Endothelial cell of umbilical vein (primary cell): ENCODE data around the gene CCR7. TPM values are rescaled to one million over a fixed set of nuclear protein-coding genes. Genes with fewer than 3 reads are reported as not detected.

Source experiments
- BruUV-seq: library from RNA; stranded (reverse); fragments of 400-500 nt; replicated peaks from 2 replicates; lab custom pipeline; 2021; lab: Mats Ljungman, UMichigan
- CTCF ChIA-PET: fragments of 300-600, 350-600 bp; sonication (Branson Sonifier 250); formaldehyde crosslinking; loops from one replicate; lab custom pipeline; 2021; ENCODE audit warnings: antibody characterized with exemption, inconsistent platforms; lab: Charles Lee
- POLR2A ChIA-PET: fragments of 300-600, 350-600 bp; sonication (Branson Sonifier 250); formaldehyde crosslinking; loops from one replicate; lab custom pipeline; 2021; ENCODE audit warnings: antibody characterized with exemption, inconsistent platforms; lab: Charles Lee
- DNase-seq: peaks from one replicate; pipeline ENCODE4 v3.0.0-alpha.2; 2011; ENCODE audit warnings: low read depth, low spot score
- FAIRE-seq: peaks from 2 replicates; lab custom pipeline; 2011; peaks lifted over from hg19 to GRCh38; lab: Jason Lieb, UNC
- H2AFZ ChIP-seq: 2 replicates; pipeline ENCODE4 v1.6.0; 2012; ENCODE audit warnings: low read depth, low read length, control low read depth, inconsistent platforms
- H3K27ac ChIP-seq: 2 replicates; pipeline ENCODE4 v1.5.1; 2011; ENCODE audit warnings: low read depth, mild to moderate bottlenecking, control low read depth, low read length, moderate library complexity; ENCODE audit not compliant: insufficient read depth
- H3K27me3 ChIP-seq, 2 experiments: 2 replicates each; pipeline versions ENCODE4 v1.6.0 to v1.6.1; 2011; ENCODE audit warnings: low read length in 2 of 2, mixed read lengths in 1 of 2; ENCODE audit not compliant: control insufficient read depth in 2 of 2, insufficient read depth in 2 of 2
- H3K36me3 ChIP-seq, 2 experiments: 2 replicates in 1 of 2; 3 replicates in 1 of 2; pipeline ENCODE4 v1.5.1; 2011; ENCODE audit warnings: low read length in 2 of 2, mild to moderate bottlenecking in 1 of 2, moderate library complexity in 1 of 2; ENCODE audit not compliant: control insufficient read depth in 2 of 2, insufficient read depth in 2 of 2; ENCODE audit errors: extremely low read depth in 1 of 2
- H3K4me1 ChIP-seq: 3 replicates; pipeline ENCODE4 v1.5.1; 2011; ENCODE audit warnings: mild to moderate bottlenecking, low read length; ENCODE audit not compliant: control insufficient read depth, insufficient read depth; ENCODE audit errors: extremely low read depth
- H3K4me2 ChIP-seq: 2 replicates; pipeline ENCODE4 v1.6.1; 2011; ENCODE audit warnings: low read length, control low read depth, mixed read lengths; ENCODE audit not compliant: insufficient read depth
- H3K4me3 ChIP-seq, 3 experiments: fragments of 200-600 bp in 1 of 3; sonication (generic), shearing (Covaris generic) in 1 of 3; replicated peaks in 1 of 3; 2 replicates each; pipeline ENCODE4 v1.5.1; 2011 to 2016; ENCODE audit warnings: control low read depth in 3 of 3, low read length in 3 of 3, mild to moderate bottlenecking in 2 of 3, inconsistent platforms in 1 of 3, low read depth in 1 of 3, moderate library complexity in 1 of 3; ENCODE audit not compliant: insufficient read depth in 1 of 3
- H3K79me2 ChIP-seq: 2 replicates; pipeline ENCODE4 v1.6.0; 2012; ENCODE audit warnings: low read length, inconsistent platforms; ENCODE audit not compliant: control insufficient read depth, insufficient read depth
- H3K9ac ChIP-seq: replicated peaks from 2 replicates; pipeline ENCODE3; 2011; ENCODE audit warnings: low read length, control low read depth; ENCODE audit not compliant: insufficient read depth; ENCODE audit errors: extremely low read depth
- H3K9me1 ChIP-seq: replicated peaks from 3 replicates; pipeline ENCODE4 v1.6.0; 2011; ENCODE audit warnings: mild to moderate bottlenecking, low read length; ENCODE audit not compliant: control insufficient read depth, insufficient read depth; ENCODE audit errors: extremely low read depth
- H3K9me3 ChIP-seq: replicated peaks from 2 replicates; pipeline ENCODE4 v1.5.1; 2012; ENCODE audit warnings: low read length, inconsistent platforms; ENCODE audit not compliant: control insufficient read depth, insufficient read depth
- H4K20me1 ChIP-seq: replicated peaks from 2 replicates; pipeline ENCODE3; 2011; ENCODE audit warnings: mild to moderate bottlenecking, low read length; ENCODE audit not compliant: control insufficient read depth, insufficient read depth; ENCODE audit errors: extremely low read depth
- EZH2 ChIP-seq: IDR thresholded peaks from 2 replicates; pipeline ENCODE4 v1.6.1; 2012; ENCODE audit warnings: borderline replicate concordance, low read depth, mild to moderate bottlenecking, moderate library complexity, low read length, inconsistent platforms; ENCODE audit not compliant: severe bottlenecking
- FOS ChIP-seq: IDR thresholded peaks from 2 replicates; pipeline ENCODE4 v1.6.1; 2011; ENCODE audit warnings: mild to moderate bottlenecking, low read length, moderate library complexity, borderline replicate concordance; ENCODE audit not compliant: insufficient read depth
- POLR2A ChIP-seq: IDR thresholded peaks from 2 replicates; pipeline ENCODE4 v1.6.1; 2012; ENCODE audit warnings: low read depth, mild to moderate bottlenecking, control low read depth, low read length
- POLR2AphosphoS5 ChIP-seq: IDR thresholded peaks from 2 replicates; pipeline ENCODE4 v1.6.1; 2012; ENCODE audit warnings: low read depth, mild to moderate bottlenecking, control low read depth, low read length, moderate library complexity; ENCODE audit not compliant: insufficient read depth
- dilution Hi-C: fragments of 300-500 bp; cut with MboI; formaldehyde crosslinking; loops from one replicate; pipeline ENCODE4 v1.15.0; 2019; ENCODE audit warnings: low sequenced_read_pairs; ENCODE audit not compliant: extremely low pct_ligation_motif_present
- intact Hi-C: fragments of 100-400 bp; cut with micrococcal nuclease; formaldehyde crosslinking; loops from one replicate; pipeline ENCODE4 v1.10.0; 2022
- polyA plus RNA-seq, 4 experiments: library from polyadenylated mRNA; depleted of rRNA in 3 of 4; stranded (reverse) in 3 of 4; unstranded in 1 of 4; fragments of >200 nt; gene quantifications; 2 replicates each; pipeline versions ENCODE4 v1.2.1 to v1.2.3, GENCODE V29; 2011 to 2012; ENCODE audit warnings: missing spikeins in 1 of 4
- total RNA-seq: library from RNA; stranded (reverse); gene quantifications from 2 replicates; pipeline ENCODE4 v1.2.3, GENCODE V29; 2021
- TF ChIP-seq, protein P1 (sequence below), 2 donors: IDR thresholded peaks; 1 replicate in 1 of 2; 2 replicates in 1 of 2; pipeline ENCODE4 v1.5.1; 2011; ENCODE audit warnings: low read length in 2 of 2, mild to moderate bottlenecking in 2 of 2, moderate library complexity in 2 of 2, control low read depth in 1 of 2, inconsistent platforms in 1 of 2, low read depth in 1 of 2; ENCODE audit not compliant: insufficient read depth in 1 of 2; ENCODE audit errors: extremely low read depth in 1 of 2
- TF ChIP-seq, protein P2 (sequence below): IDR thresholded peaks from 2 replicates; pipeline ENCODE4 v1.6.1; 2011; ENCODE audit not compliant: insufficient read depth, insufficient read length

The CCR7 gene
- total and polyA plus RNA-seq, 2 donors (not counting 3 experiments of a cell fraction or from before 2014, with no cell fraction given), result 0.18 TPM; not detected in 1

DNA sequence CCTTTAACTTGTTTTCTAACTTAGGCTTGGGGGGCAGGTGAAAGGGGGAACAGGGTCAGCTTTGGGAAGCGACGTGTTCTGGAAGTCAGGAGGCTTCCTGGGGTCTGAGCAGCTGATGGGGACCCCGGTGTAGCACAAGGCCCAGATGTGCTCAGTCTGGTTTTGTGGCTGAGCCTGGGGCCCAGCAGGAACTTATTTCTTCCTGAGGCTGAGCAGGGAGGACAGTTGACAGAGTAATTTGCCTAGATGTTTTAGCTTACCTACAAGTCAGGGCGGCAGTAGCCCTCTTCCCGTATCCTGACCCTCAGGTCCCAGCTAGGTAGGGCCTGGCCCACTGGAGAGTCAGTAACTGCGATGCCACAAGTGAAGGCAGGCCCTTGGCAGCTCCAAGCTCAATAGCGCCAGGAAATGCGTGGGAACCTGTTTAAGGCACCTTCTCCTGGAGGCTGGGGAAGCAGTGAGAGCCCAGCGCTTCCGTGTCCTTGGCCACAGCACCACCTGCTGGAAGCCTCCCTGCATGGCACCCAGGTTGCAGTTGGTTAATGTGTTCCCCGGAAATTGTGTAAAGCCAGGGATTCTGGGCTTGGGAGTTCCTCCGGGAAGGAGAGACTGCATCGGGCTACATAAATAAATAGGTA, 5.2 kb downstream of the CCR7 start:
- no peak overlapping the region for H2AFZ ChIP-seq
- BruUV-seq, result no TSS peak
- no peaks in the 10 kb centered on the region for H4K20me1 ChIP-seq
- H3K9me3 ChIP-seq, result no peaks in the 10 kb centered on the region
- no peak overlapping the region for H3K27ac ChIP-seq
- no peaks in the 10 kb centered on the region for H3K79me2 ChIP-seq
- ChIA-PET CTCF (interaction anchor here (0.6 to 12.3 kb wide), 51 partner anchors 9 to 356 kb away, joined by 3 to 304 read pairs (median 4); partner anchors contain the start of genes GJD3, TNS4 and TOP2A), POLR2A (no interaction called here)
- H3K4me1 ChIP-seq, result peaks cover 18% of the 10 kb centered on the region
- no peaks in the 10 kb centered on the region for H3K36me3 ChIP-seq
- H3K9ac ChIP-seq, result no peak overlapping the region
- dilution Hi-C loops (no loop called here), intact Hi-C loops (loop anchor here (1.0 kb wide), 6 partner anchors 22 to 202 kb away; no protein-coding TSS in a partner anchor)
- H3K9me1 ChIP-seq, result no peaks in the 10 kb centered on the region
- peak; percentile 88 for DNase-seq
- H3K4me2 ChIP-seq, result no peak overlapping the region
- peak; percentile 99 for FAIRE-seq
- H3K27me3 ChIP-seq, result peaks cover 15 to 27% of the 10 kb centered on the region in 2 experiments
- TF ChIP-seq, protein P1, sequence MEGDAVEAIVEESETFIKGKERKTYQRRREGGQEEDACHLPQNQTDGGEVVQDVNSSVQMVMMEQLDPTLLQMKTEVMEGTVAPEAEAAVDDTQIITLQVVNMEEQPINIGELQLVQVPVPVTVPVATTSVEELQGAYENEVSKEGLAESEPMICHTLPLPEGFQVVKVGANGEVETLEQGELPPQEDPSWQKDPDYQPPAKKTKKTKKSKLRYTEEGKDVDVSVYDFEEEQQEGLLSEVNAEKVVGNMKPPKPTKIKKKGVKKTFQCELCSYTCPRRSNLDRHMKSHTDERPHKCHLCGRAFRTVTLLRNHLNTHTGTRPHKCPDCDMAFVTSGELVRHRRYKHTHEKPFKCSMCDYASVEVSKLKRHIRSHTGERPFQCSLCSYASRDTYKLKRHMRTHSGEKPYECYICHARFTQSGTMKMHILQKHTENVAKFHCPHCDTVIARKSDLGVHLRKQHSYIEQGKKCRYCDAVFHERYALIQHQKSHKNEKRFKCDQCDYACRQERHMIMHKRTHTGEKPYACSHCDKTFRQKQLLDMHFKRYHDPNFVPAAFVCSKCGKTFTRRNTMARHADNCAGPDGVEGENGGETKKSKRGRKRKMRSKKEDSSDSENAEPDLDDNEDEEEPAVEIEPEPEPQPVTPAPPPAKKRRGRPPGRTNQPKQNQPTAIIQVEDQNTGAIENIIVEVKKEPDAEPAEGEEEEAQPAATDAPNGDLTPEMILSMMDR (IDR thresholded peaks at IDR 0.05; ENCODE audit: extremely low read depth in 1 of 2, insufficient read depth in 1 of 2, low read depth in 1 of 2, low read length in 2 of 2), result peak; percentile 97
- TF ChIP-seq EZH2, result no peak
- TF ChIP-seq, protein P2, sequence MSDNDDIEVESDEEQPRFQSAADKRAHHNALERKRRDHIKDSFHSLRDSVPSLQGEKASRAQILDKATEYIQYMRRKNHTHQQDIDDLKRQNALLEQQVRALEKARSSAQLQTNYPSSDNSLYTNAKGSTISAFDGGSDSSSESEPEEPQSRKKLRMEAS, result no peak
- no peak for TF ChIP-seq FOS
- no peak for TF ChIP-seq POLR2AphosphoS5
- no peak for TF ChIP-seq POLR2A
- H3K4me3 ChIP-seq, result no peak overlapping the region
